Hepatocyte (in vitro differentiated cells): ENCODE results near the gene MVD.

Source experiments
- CTCF ChIP-seq: fragments of 200-600 bp; sonication (generic); IDR thresholded peaks from 2 replicates; pipeline ENCODE4 v1.5.1; 2016; ENCODE audit warnings: antibody characterized with exemption, mild to moderate bottlenecking; ENCODE audit not compliant: poor library complexity
- EZH2 ChIP-seq: fragments of 200-600 bp; sonication (generic); IDR thresholded peaks from 2 replicates; pipeline ENCODE4 v1.6.1; 2016; ENCODE audit warnings: antibody characterized with exemption, mild to moderate bottlenecking, borderline replicate concordance

GRCh38 chr16:88639231-88640038 is 23.5 kb downstream of the MVD start:
- TF ChIP-seq CTCF (no peak), EZH2 (no peak)
